K562 (cell line): ENCODE data around the gene ATP5PB. TPM values are rescaled to one million over a fixed set of nuclear protein-coding genes. Genes with fewer than 3 reads are reported as not detected.

Experiments used
- ATF4 ChIP-seq: fragments of 450-650 bp; formaldehyde crosslinking; IDR thresholded peaks from 2 replicates; pipeline ENCODE4 v1.4.0; 2022; ENCODE audit warnings: mild to moderate bottlenecking, moderate library complexity
- C11orf30 ChIP-seq: fragments of 450-650 bp; IDR thresholded peaks from 2 replicates; pipeline ENCODE4 v1.6.1; 2016; ENCODE audit warnings: low read depth, mild to moderate bottlenecking
- CAMTA2 ChIP-seq: fragments of 250-450 bp; sonication (Bioruptor Pico); conservative IDR thresholded peaks from 2 replicates; pipeline ENCODE4 v1.5.1; 2022
- CREB1 ChIP-seq, 2 experiments: sonication (generic) in 1 of 2; formaldehyde crosslinking in 1 of 2; IDR thresholded peaks; 2 replicates each; pipeline versions ENCODE4 v1.6.1 to v1.8.0; 2012 to 2022; ENCODE audit warnings: inconsistent platforms in 1 of 2, mild to moderate bottlenecking in 1 of 2, missing genetic modification reagents in 1 of 2, moderate library complexity in 1 of 2
- DEAF1 ChIP-seq: fragments of 450-650 bp; formaldehyde crosslinking; IDR thresholded peaks from 2 replicates; pipeline ENCODE4 v1.4.0; 2020; ENCODE audit warnings: mild to moderate bottlenecking, moderate library complexity
- ETV1 ChIP-seq: fragments of 450-650 bp; conservative IDR thresholded peaks from 2 replicates; pipeline ENCODE4 v1.6.1; 2016; ENCODE audit warnings: missing genetic modification characterization, control low read depth, low read depth, missing compliant biosample characterization
- ILK ChIP-seq: fragments of 450-650 bp; IDR thresholded peaks from 2 replicates; pipeline ENCODE4 v1.6.1; 2016; ENCODE audit warnings: missing genetic modification characterization, low read depth, mild to moderate bottlenecking, missing compliant biosample characterization, moderate library complexity, borderline replicate concordance
- RNF2 ChIP-seq: sonication (generic); IDR thresholded peaks from 2 replicates; pipeline ENCODE4 v1.6.1; 2016
- SAFB ChIP-seq: fragments of 200-400 bp; formaldehyde crosslinking; IDR thresholded peaks from 2 replicates; pipeline ENCODE4 v1.6.1; 2017; ENCODE audit warnings: low read depth, low read length, borderline replicate concordance
- SMARCA4 ChIP-seq: fragments of 450-650 bp; IDR thresholded peaks from 2 replicates; pipeline ENCODE4 v1.6.1; 2016
- TFE3 ChIP-seq: fragments of 450-650 bp; formaldehyde crosslinking; IDR thresholded peaks from 2 replicates; pipeline ENCODE4 v1.4.0; 2020; ENCODE audit warnings: mild to moderate bottlenecking, mixed read lengths
- ZNF311 ChIP-seq: fragments of 250-450 bp; sonication (Bioruptor Pico); IDR thresholded peaks from 2 replicates; pipeline ENCODE4 v1.4.0; 2020; ENCODE audit warnings: mild to moderate bottlenecking, moderate library complexity
- ZNF639 ChIP-seq, 2 experiments: fragments of 200-800 bp in 1 of 2; sonication (Bioruptor generic) in 1 of 2; sonication (generic) in 1 of 2; formaldehyde crosslinking in 1 of 2; IDR thresholded peaks in 1 of 2; conservative IDR thresholded peaks in 1 of 2; 2 replicates each; pipeline versions ENCODE4 v1.5.0 to v1.6.1; 2016 to 2020; ENCODE audit warnings: missing compliant biosample characterization in 1 of 2, missing genetic modification characterization in 1 of 2, missing genetic modification reagents in 1 of 2
- ZNF699 ChIP-seq: fragments of 250-450 bp; sonication (Bioruptor Pico); IDR thresholded peaks from 2 replicates; pipeline ENCODE4 v1.8.0; 2021; ENCODE audit warnings: mild to moderate bottlenecking, moderate library complexity; ENCODE audit not compliant: insufficient replicate concordance
- polyA plus RNA-seq, 8 experiments: library from polyadenylated mRNA; depleted of rRNA in 4 of 8; stranded (reverse) in 5 of 8; unstranded in 3 of 8; fragments of >200 nt; fragmentation: Nextera tagmentation in 2 of 8; fragmentation: Illumina TruSeq in 1 of 8; extraction: Ambion mirVana in 2 of 8; extraction: Trizol in 1 of 8; gene quantifications; 2 replicates each; pipeline versions ENCODE4 v1.2.1 to v1.2.3, GENCODE V29; 2011 to 2014; ENCODE audit warnings: inconsistent platforms in 1 of 8, missing spikeins in 1 of 8
- total RNA-seq, 7 experiments: library from RNA; depleted of rRNA in 6 of 7; stranded (reverse); fragments of >200 nt in 6 of 7; fragmentation: Illumina TruSeq in 2 of 7; extraction: Trizol in 2 of 7; gene quantifications; 2 replicates each; pipeline versions ENCODE4 v1.2.1 to v1.2.3, GENCODE V29; 2011 to 2021; ENCODE audit warnings: low replicate concordance in 1 of 7

ATP5PB gene
- total and polyA plus RNA-seq, 9 of the 15 experiments (the other 6 are each of a cell fraction or from before 2014, with no cell fraction given), result 651 to 2,735 (median 1,061) TPM

- no peak for TF ChIP-seq SAFB
- peak; percentile 84 for TF ChIP-seq ZNF311 (CRISPR knock-in tag)
- peak; percentile 51 for TF ChIP-seq ETV1 (tag)
- peak; percentile 52; the same call in 1 of the 2 replicates for TF ChIP-seq SMARCA4
- no peak for TF ChIP-seq ZNF639 (CRISPR knock-in tag; conservative IDR thresholded peaks at IDR 0.05 in 1 of 2, IDR thresholded peaks at IDR 0.05 in 1 of 2)
- TF ChIP-seq ATF4 (CRISPR knock-in tag), result peak; percentile 64
- TF ChIP-seq ILK (tag), result no peak
- no peak for TF ChIP-seq DEAF1 (CRISPR knock-in tag)
- TF ChIP-seq ZNF699 (CRISPR knock-in tag), result no peak
- TF ChIP-seq C11orf30, result peak; percentile 76; the same call in 1 of the 2 replicates
- no peak for TF ChIP-seq RNF2
- no peak for TF ChIP-seq TFE3 (CRISPR knock-in tag)
- TF ChIP-seq CAMTA2 (CRISPR knock-in tag), result no peak
- TF ChIP-seq CREB1 (IDR thresholded peaks at IDR 0.05), result no peak
- TF ChIP-seq CREB1 (CRISPR knock-in tag; IDR thresholded peaks at IDR 0.05), result no peak
- TF ChIP-seq, all 486 proteins: peak for 70
Measured at GRCh38 chr1:111503585-111504060, 54.4 kb downstream of the ATP5PB start, which contains the start of the genes ADORA3 and TMIGD3 (continued).
